CD4-positive, alpha-beta T cell (primary cell): ENCODE results near the gene PVALEF. TPM values are rescaled to one million over a fixed set of nuclear protein-coding genes. Genes with fewer than 3 reads are reported as not detected.
A peak's percentile ranks its signal among the peaks of the same experiment; 100 is the strongest.

ENCODE experiments used
- ATAC-seq: fragments of 200-7000 bp; cut with Tn5 transposase; one replicate; pipeline ENCODE4 v1.10.0; 2022; ENCODE audit warnings: mild to moderate bottlenecking; ENCODE audit not compliant: poor library complexity
- CTCF ChIA-PET: fragments of 350-600 bp; sonication (Branson Sonifier 250); formaldehyde crosslinking; loops from one replicate; lab custom pipeline; 2021; ENCODE audit warnings: antibody characterized with exemption, inconsistent platforms; lab: Charles Lee
- POLR2A ChIA-PET: fragments of 350-600 bp; sonication (Branson Sonifier 250); formaldehyde crosslinking; loops from one replicate; lab custom pipeline; 2021; ENCODE audit warnings: antibody characterized with exemption, inconsistent platforms; lab: Charles Lee
- DNase-seq, 14 experiments: peaks; one replicate each; pipeline ENCODE4 v3.0.0-alpha.2; 2013 to 2020; ENCODE audit warnings: mixed read lengths in 2 of 14
- H3K27ac ChIP-seq, 2 donors: one replicate each; pipeline versions ENCODE4 v1.5.1 to v1.7.0; 2013; ENCODE audit warnings: low read length in 2 of 2, low read depth in 1 of 2, mild to moderate bottlenecking in 1 of 2
- H3K27me3 ChIP-seq, 2 experiments: 1 replicate in 1 of 2; 2 replicates in 1 of 2; pipeline versions ENCODE4 v1.6.1 to v1.7.0; 2013; ENCODE audit warnings: low read length in 2 of 2, control low read depth in 1 of 2, mild to moderate bottlenecking in 1 of 2, moderate library complexity in 1 of 2; ENCODE audit not compliant: insufficient read depth in 2 of 2, control insufficient read depth in 1 of 2
- H3K36me3 ChIP-seq: one replicate; pipeline ENCODE4 v1.6.1; 2013; ENCODE audit warnings: low read length, control low read depth; ENCODE audit not compliant: insufficient read depth
- H3K4me1 ChIP-seq: one replicate; pipeline ENCODE4 v1.6.1; 2013; ENCODE audit warnings: low read length, control low read depth; ENCODE audit not compliant: insufficient read depth
- H3K4me3 ChIP-seq: one replicate; pipeline ENCODE4 v1.5.1; 2013; ENCODE audit warnings: mild to moderate bottlenecking, low read length, moderate library complexity
- H3K9me3 ChIP-seq, 2 experiments: 1 replicate in 1 of 2; 2 replicates in 1 of 2; pipeline versions ENCODE4 v1.6.1 to v1.7.0; 2013; ENCODE audit warnings: low read length in 2 of 2, mild to moderate bottlenecking in 2 of 2, control low read depth in 1 of 2, moderate library complexity in 1 of 2; ENCODE audit not compliant: control insufficient read depth in 1 of 2, insufficient read depth in 1 of 2
- H3K27ac Mint-ChIP-seq: one replicate; pipeline ENCODE4 v1.8.0; 2020; ENCODE audit warnings: mixed read lengths
- H3K27me3 Mint-ChIP-seq: one replicate; pipeline ENCODE4 v1.8.0; 2021; ENCODE audit warnings: mixed read lengths
- H3K36me3 Mint-ChIP-seq: one replicate; pipeline ENCODE4 v1.8.0; 2021; ENCODE audit warnings: low read depth, mixed read lengths
- H3K4me1 Mint-ChIP-seq: one replicate; pipeline ENCODE4 v1.8.0; 2021; ENCODE audit warnings: low read depth, mixed read lengths
- H3K4me3 Mint-ChIP-seq: one replicate; pipeline ENCODE4 v1.8.0; 2020; ENCODE audit warnings: mild to moderate bottlenecking, mixed read lengths
- H3K9me3 Mint-ChIP-seq: one replicate; pipeline ENCODE4 v1.8.0; 2020; ENCODE audit warnings: mixed read lengths
- CTCF ChIP-seq: fragments of 200-600 bp; IDR thresholded peaks from one replicate; pipeline ENCODE4 v1.8.0; 2022; ENCODE audit warnings: antibody characterized with exemption, mild to moderate bottlenecking
- intact Hi-C, 2 experiments: fragments of 100-400 bp; cut with DNase I in 1 of 2; cut with micrococcal nuclease in 1 of 2; formaldehyde crosslinking; loops; one replicate each; pipeline versions ENCODE4 v1.15.1 to v1.9.0; 2023 to 2025; cut with DNase I, micrococcal nuclease
- total RNA-seq, 174 experiments: library from RNA in 2 of 174; stranded (reverse) in 2 of 174; gene quantifications; one replicate each; pipeline ENCODE4 v1.2.3 and lab custom pipeline; 2021 to 2026

PVALEF gene
- total RNA-seq, 2 experiments from 2014 or later: not detected

- Mint-ChIP-seq H3K27ac (no peak overlapping the region), H3K36me3 (no peaks in the 10 kb centered on the region), H3K9me3 (no peaks in the 10 kb centered on the region), H3K4me1 (peaks cover 4% of the 10 kb centered on the region), H3K4me3 (peak overlapping the region; percentile 54), H3K27me3 (peaks cover 24% of the 10 kb centered on the region)
- intact Hi-C loops: no loop called here
- no peak for TF ChIP-seq CTCF
- Histone ChIP-seq H3K4me3 (no peak overlapping the region), H3K9me3 (peaks cover 0 to 42% of the 10 kb centered on the region in 2 experiments), H3K36me3 (no peaks in the 10 kb centered on the region), H3K4me1 (peaks cover 22% of the 10 kb centered on the region), H3K27me3 (peaks cover 31 to 32% of the 10 kb centered on the region in 2 experiments), H3K27ac (no peak overlapping the region)
- ChIA-PET CTCF (no interaction called here), POLR2A (no interaction called here)
- no peak for ATAC-seq
- DNase-seq: no peak
These were observed 2.8 kb upstream of the PVALEF start for GRCh38 chr17:81162491-81162890.

GRCh38 chr17:81163051-81163695, 2.1 kb upstream of the PVALEF start:
- TF ChIP-seq CTCF: no peak
- no peak overlapping the region for H3K27ac ChIP-seq
- DNase-seq: no peak

GRCh38 chr17:81163703-81164370, 1.5 kb upstream of the PVALEF start:
- no peak overlapping the region for H3K4me3 ChIP-seq
- ChIA-PET POLR2A (no interaction called here), CTCF (no interaction called here)
- ATAC-seq (no peak), DNase-seq (no peak)
- no peak overlapping the region for H3K4me3 Mint-ChIP-seq
- H3K27me3 ChIP-seq: peaks cover 31 to 32% of the 10 kb centered on the region in 2 experiments
- peaks cover 0 to 42% of the 10 kb centered on the region in 2 experiments for H3K9me3 ChIP-seq
- H3K4me1 ChIP-seq: peaks cover 22% of the 10 kb centered on the region
- H3K36me3 Mint-ChIP-seq: no peaks in the 10 kb centered on the region
- no peak overlapping the region for H3K27ac ChIP-seq
- no peak for TF ChIP-seq CTCF
- no peak overlapping the region for H3K27ac Mint-ChIP-seq
- H3K4me1 Mint-ChIP-seq: peaks cover 4% of the 10 kb centered on the region
- intact Hi-C loops: no loop called here
- H3K36me3 ChIP-seq: no peaks in the 10 kb centered on the region
- no peaks in the 10 kb centered on the region for H3K9me3 Mint-ChIP-seq
- H3K27me3 Mint-ChIP-seq: peaks cover 24% of the 10 kb centered on the region

More at GRCh38 chr17:81163051-81163695, 2.1 kb upstream of the PVALEF start:
- peaks cover 0 to 42% of the 10 kb centered on the region in 2 experiments for H3K9me3 ChIP-seq
- H3K36me3 ChIP-seq: no peaks in the 10 kb centered on the region
- CTCF ChIA-PET: no interaction called here
- POLR2A ChIA-PET: no interaction called here
- Mint-ChIP-seq H3K27ac (no peak overlapping the region), H3K9me3 (no peaks in the 10 kb centered on the region), H3K36me3 (no peaks in the 10 kb centered on the region), H3K27me3 (peaks cover 24% of the 10 kb centered on the region), H3K4me1 (peaks cover 4% of the 10 kb centered on the region), H3K4me3 (no peak overlapping the region)
- H3K4me1 ChIP-seq: peaks cover 22% of the 10 kb centered on the region
- intact Hi-C loops: no loop called here
- no peak for ATAC-seq
- no peak overlapping the region for H3K4me3 ChIP-seq
- peaks cover 31 to 32% of the 10 kb centered on the region in 2 experiments for H3K27me3 ChIP-seq
